WERI-Rb-1 (cell line): ENCODE measurements around the gene ATP8A2.

Experiments
- DNase-seq: peaks from one replicate; pipeline ENCODE4 v3.0.0-alpha.2; 2020
- H3K27ac ChIP-seq: fragments of 250-450 bp; sonication (Bioruptor Pico); 2 replicates; pipeline ENCODE4 v1.5.1; 2020; ENCODE audit warnings: mild to moderate bottlenecking, moderate library complexity
- H3K27me3 ChIP-seq: fragments of 250-450 bp; sonication (Bioruptor Pico); 2 replicates; pipeline ENCODE4 v1.5.1; 2021; ENCODE audit warnings: mild to moderate bottlenecking, low read depth, moderate library complexity; ENCODE audit not compliant: insufficient read depth, severe bottlenecking
- H3K36me3 ChIP-seq: fragments of 250-450 bp; sonication (Bioruptor Pico); 2 replicates; pipeline ENCODE4 v1.5.1; 2020; ENCODE audit warnings: mild to moderate bottlenecking, moderate library complexity
- H3K4me3 ChIP-seq: 2 replicates; pipeline ENCODE4 v1.5.1; 2011; ENCODE audit warnings: low read depth, mild to moderate bottlenecking, control low read depth, low read length
- H3K9me3 ChIP-seq: fragments of 250-450 bp; sonication (Bioruptor Pico); 2 replicates; pipeline ENCODE4 v1.5.1; 2021; ENCODE audit warnings: mild to moderate bottlenecking, moderate library complexity; ENCODE audit not compliant: severe bottlenecking
- TF ChIP-seq, protein P1 (sequence below): IDR thresholded peaks from 2 replicates; pipeline ENCODE4 v1.5.1; 2011; ENCODE audit warnings: low read depth, mild to moderate bottlenecking, control low read depth, inconsistent platforms, low read length

ATP8A2 gene

DNA sequence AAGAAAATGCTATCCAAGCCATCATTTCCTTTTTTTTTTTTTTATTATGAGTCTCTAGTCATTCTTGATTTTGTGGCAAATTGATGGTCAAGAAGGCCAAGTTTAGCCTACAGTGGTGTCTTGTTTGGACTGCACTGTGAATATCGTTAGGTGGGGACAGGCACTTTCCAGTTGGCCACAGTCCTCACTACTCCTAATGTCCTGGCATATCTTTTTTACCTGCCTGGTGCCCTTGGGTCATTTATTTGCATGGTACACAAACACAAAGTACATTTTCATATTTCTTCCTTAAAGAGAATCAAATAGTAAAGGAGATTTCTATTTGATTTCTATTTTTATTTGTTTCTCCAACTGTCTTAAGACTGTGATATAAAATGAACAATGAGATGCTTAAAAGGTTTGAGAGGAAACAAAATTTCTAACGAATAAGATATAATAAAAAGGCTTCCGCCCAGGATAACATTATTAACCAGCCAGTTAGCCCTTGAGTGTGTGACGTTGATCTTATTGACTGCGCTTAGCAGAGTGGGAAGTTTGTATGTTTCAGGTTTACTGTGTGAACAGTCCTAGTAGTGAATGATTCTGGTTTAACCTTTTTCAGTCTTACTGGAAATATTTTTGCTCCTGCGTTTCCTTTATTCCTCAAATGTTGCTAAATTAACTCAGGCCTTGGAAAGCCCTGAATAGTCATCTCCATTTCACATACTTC lies 312.0 kb downstream of the ATP8A2 start:
- TF ChIP-seq, protein P1, sequence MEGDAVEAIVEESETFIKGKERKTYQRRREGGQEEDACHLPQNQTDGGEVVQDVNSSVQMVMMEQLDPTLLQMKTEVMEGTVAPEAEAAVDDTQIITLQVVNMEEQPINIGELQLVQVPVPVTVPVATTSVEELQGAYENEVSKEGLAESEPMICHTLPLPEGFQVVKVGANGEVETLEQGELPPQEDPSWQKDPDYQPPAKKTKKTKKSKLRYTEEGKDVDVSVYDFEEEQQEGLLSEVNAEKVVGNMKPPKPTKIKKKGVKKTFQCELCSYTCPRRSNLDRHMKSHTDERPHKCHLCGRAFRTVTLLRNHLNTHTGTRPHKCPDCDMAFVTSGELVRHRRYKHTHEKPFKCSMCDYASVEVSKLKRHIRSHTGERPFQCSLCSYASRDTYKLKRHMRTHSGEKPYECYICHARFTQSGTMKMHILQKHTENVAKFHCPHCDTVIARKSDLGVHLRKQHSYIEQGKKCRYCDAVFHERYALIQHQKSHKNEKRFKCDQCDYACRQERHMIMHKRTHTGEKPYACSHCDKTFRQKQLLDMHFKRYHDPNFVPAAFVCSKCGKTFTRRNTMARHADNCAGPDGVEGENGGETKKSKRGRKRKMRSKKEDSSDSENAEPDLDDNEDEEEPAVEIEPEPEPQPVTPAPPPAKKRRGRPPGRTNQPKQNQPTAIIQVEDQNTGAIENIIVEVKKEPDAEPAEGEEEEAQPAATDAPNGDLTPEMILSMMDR: no peak
- H3K4me3 ChIP-seq: no peak overlapping the region
- no peaks in the 10 kb centered on the region for H3K36me3 ChIP-seq
- H3K27ac ChIP-seq: no peak overlapping the region
- no peaks in the 10 kb centered on the region for H3K9me3 ChIP-seq
- DNase-seq: no peak
- no peaks in the 10 kb centered on the region for H3K27me3 ChIP-seq

DNA sequence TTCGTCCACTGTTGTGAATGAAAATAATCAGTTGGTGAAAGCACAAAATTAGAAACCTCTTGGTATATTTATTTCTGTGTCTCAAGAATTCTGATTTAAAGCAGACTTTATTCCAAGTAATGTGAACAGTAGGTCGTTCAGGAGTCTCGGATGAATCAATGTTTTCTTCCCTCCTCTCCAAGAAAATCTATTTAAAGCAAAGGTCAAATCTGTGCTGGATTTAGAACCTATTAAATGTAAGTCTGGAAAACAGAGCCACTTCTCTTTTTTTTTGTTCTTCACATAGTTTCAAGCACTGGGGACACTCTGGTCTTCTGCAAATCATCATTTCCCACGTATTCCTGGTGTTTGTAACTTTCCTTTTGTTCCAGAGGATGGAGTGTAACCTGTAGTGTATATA lies 312.7 kb downstream of the ATP8A2 start:
- DNase-seq: no peak
- Histone ChIP-seq H3K4me3 (no peak overlapping the region), H3K27ac (no peak overlapping the region), H3K36me3 (no peaks in the 10 kb centered on the region), H3K9me3 (no peaks in the 10 kb centered on the region), H3K27me3 (no peaks in the 10 kb centered on the region)
- TF ChIP-seq, protein P1: no peak

DNA sequence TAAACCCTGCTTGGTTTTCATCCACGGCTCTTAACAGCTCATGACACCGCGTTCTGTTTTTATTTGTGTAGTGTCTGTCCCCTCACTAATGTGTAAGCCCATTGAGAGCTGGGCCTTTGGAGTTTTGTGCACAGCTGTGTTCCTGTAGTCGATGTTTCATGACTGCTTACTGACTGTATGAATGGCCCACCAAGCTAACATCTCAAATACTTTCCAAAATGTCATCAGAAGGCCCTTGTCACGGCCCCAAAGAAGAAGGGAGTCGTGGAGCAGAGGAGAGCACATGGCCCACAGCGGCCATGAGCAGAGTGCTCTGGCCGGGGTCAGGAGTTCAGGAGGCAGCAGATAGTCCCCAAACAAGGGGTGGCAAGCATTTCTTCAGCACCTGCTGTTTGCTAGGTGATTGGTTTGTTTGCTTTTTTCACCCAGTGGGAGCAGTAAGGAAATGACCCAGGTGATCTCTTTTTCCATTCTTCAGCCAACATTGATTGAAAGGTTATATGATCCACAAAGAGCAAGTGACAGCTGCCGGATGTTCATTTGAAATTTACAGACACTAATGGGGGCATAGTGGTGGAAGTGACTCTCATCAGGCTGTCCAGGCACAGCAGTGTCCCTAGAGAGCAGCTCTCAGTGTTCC lies 315.2 kb downstream of the ATP8A2 start:
- TF ChIP-seq, protein P1: no peak
- Histone ChIP-seq H3K36me3 (no peaks in the 10 kb centered on the region), H3K27ac (no peak overlapping the region), H3K27me3 (no peaks in the 10 kb centered on the region), H3K4me3 (no peak overlapping the region), H3K9me3 (no peaks in the 10 kb centered on the region)
- no peak for DNase-seq

DNA sequence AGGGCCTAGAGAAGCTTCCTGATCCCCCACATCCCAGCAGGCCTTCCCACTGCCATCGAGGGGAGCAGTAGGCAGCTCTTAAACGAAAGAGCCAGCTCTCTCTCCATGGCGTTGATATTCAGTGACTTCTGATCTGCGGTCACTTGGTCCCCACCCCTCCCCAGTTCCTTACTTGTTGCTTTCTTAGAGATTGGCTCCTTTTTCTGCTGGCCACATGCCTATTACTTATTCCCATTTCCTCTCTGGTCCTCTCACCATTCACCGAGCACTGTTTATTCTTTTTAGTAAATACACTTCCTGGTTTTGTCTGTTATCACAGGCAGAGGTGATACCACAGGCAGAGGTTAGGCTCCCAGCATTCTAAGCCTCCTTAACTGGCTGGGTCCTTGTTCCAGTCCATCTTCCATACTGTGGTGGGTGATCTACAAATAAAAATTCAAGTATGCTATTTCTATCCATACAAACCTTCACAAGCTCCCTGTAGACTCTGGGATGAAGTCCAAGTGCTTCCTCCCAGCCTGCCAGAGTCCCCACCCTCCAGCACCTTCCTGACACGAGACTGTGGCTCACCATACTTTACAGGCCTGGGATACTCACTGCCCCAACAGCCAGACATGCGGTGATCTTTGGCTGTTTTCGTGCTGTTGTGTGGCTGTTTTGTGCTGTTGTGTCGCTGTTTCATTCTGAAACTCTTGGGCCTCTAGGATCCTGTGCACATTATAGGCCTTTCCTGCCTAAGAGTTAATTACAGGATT lies 315.9 kb downstream of the ATP8A2 start:
- Histone ChIP-seq H3K27ac (no peak overlapping the region), H3K4me3 (no peak overlapping the region), H3K36me3 (no peaks in the 10 kb centered on the region), H3K27me3 (no peaks in the 10 kb centered on the region), H3K9me3 (no peaks in the 10 kb centered on the region)
- DNase-seq: no peak
- TF ChIP-seq, protein P1: no peak

DNA sequence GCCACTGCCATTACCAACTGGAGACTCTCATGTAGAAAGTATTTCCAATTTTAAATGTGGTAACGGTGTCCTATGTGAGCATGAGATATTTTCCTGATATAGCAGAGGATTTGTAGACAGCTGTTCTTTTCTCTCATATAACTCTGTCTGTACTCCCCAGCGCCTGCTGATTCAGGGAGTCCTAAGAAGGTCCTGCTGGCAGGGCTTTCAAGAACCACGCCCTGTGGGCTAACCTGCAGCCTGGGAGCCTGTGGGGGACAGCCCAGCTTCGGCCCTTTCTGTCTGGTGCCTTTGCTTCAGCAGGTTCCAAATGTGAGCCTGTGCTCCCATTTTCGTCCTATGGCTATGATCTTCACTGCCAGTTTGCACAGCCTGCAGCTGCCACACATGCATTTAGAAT lies 316.8 kb downstream of the ATP8A2 start:
- TF ChIP-seq, protein P1: no peak
- H3K36me3 ChIP-seq: no peaks in the 10 kb centered on the region
- DNase-seq: peak; percentile 41
- no peaks in the 10 kb centered on the region for H3K27me3 ChIP-seq
- H3K27ac ChIP-seq: no peak overlapping the region
- no peaks in the 10 kb centered on the region for H3K9me3 ChIP-seq
- H3K4me3 ChIP-seq: no peak overlapping the region
